B cell (primary cell): ENCODE data around the gene PTPN13. TPM values are rescaled to one million over a fixed set of nuclear protein-coding genes. Genes with fewer than 3 reads are reported as not detected.

Source experiments
- ATAC-seq: fragments of 200-7000 bp; cut with Tn5 transposase; one replicate; pipeline ENCODE4 v1.10.0; 2021; ENCODE audit warnings: low read depth, mild to moderate bottlenecking, moderate number of reproducible peaks, moderate library complexity
- CTCF ChIA-PET: fragments of 350-600 bp; sonication (Branson Sonifier 250); formaldehyde crosslinking; loops from one replicate; lab custom pipeline; 2021; ENCODE audit warnings: antibody characterized with exemption, inconsistent platforms; lab: Charles Lee
- POLR2A ChIA-PET: fragments of 350-600 bp; sonication (Branson Sonifier 250); formaldehyde crosslinking; loops from one replicate; lab custom pipeline; 2021; ENCODE audit warnings: antibody characterized with exemption; lab: Charles Lee
- DNase-seq: peaks from one replicate; pipeline ENCODE4 v3.0.0; 2013
- H2AFZ ChIP-seq: 2 replicates; pipeline ENCODE4 v1.6.1; 2012; ENCODE audit warnings: mild to moderate bottlenecking, low read depth, low read length; ENCODE audit not compliant: insufficient read depth, poor library complexity, severe bottlenecking
- H3K27ac ChIP-seq, 2 donors: 1 replicate in 1 of 2; 2 replicates in 1 of 2; pipeline ENCODE4 v1.5.1; 2012 to 2013; ENCODE audit warnings: low read length in 2 of 2, mild to moderate bottlenecking in 2 of 2, moderate library complexity in 1 of 2
- H3K27me3 ChIP-seq, 4 experiments: fragments of 200-600 bp in 1 of 4; sonication (generic) in 1 of 4; replicated peaks in 1 of 4; 1 replicate in 2 of 4; 2 replicates in 2 of 4; pipeline versions ENCODE4 v1.6.1 to v1.7.0; 2013 to 2016; ENCODE audit warnings: low read length in 3 of 4, mild to moderate bottlenecking in 2 of 4, mixed read lengths in 1 of 4, moderate library complexity in 1 of 4; ENCODE audit not compliant: insufficient read depth in 4 of 4, control insufficient read depth in 3 of 4; ENCODE audit errors: control extremely low read depth in 1 of 4
- H3K36me3 ChIP-seq, 2 experiments: replicated peaks in 1 of 2; 1 replicate in 1 of 2; 2 replicates in 1 of 2; pipeline versions ENCODE4 v1.6.1 to v1.7.1; 2013; ENCODE audit warnings: low read length in 1 of 2; ENCODE audit not compliant: insufficient read depth in 2 of 2, control insufficient read depth in 1 of 2; ENCODE audit errors: control extremely low read depth in 1 of 2, extremely low read depth in 1 of 2
- H3K4me1 ChIP-seq, 2 donors: fragments of 200-600 bp in 1 of 2; sonication (generic) in 1 of 2; 1 replicate in 1 of 2; 2 replicates in 1 of 2; pipeline versions ENCODE4 v1.5.1 to v1.6.1; 2013 to 2017; ENCODE audit warnings: low read length in 2 of 2; ENCODE audit not compliant: control insufficient read depth in 2 of 2, insufficient read depth in 2 of 2
- H3K4me2 ChIP-seq: replicated peaks from 2 replicates; pipeline ENCODE3; 2012; ENCODE audit warnings: mild to moderate bottlenecking, low read depth, low read length; ENCODE audit not compliant: poor library complexity, severe bottlenecking
- H3K4me3 ChIP-seq, 5 experiments: fragments of 200-600 bp in 1 of 5; sonication (generic) in 1 of 5; 1 replicate in 3 of 5; 2 replicates in 2 of 5; pipeline versions ENCODE4 v1.5.1 to v1.7.0; 2011 to 2016; ENCODE audit warnings: low read length in 4 of 5, mild to moderate bottlenecking in 4 of 5, low read depth in 2 of 5, control low read depth in 1 of 5, moderate library complexity in 1 of 5; ENCODE audit not compliant: insufficient read depth in 1 of 5; ENCODE audit errors: control extremely low read depth in 1 of 5, extremely low read depth in 1 of 5
- H3K79me2 ChIP-seq: fragments of 200-600 bp; sonication (generic); one replicate; pipeline ENCODE4 v1.6.0; 2016; ENCODE audit warnings: low read length; ENCODE audit not compliant: control insufficient read depth, insufficient read depth
- H3K9ac ChIP-seq: fragments of 200-600 bp; sonication (generic); 2 replicates; pipeline ENCODE4 v1.6.1; 2017; ENCODE audit warnings: mild to moderate bottlenecking, low read length, moderate library complexity
- H3K9me3 ChIP-seq, 3 donors: one replicate each; pipeline versions ENCODE4 v1.6.1 to v1.7.1; 2013; ENCODE audit warnings: low read length in 2 of 3; ENCODE audit not compliant: control insufficient read depth in 2 of 3, insufficient read depth in 1 of 3; ENCODE audit errors: control extremely low read depth in 1 of 3
- H4K20me1 ChIP-seq: 2 replicates; pipeline ENCODE4 v1.6.0; 2012; ENCODE audit warnings: mild to moderate bottlenecking, low read length; ENCODE audit not compliant: insufficient read depth, control insufficient read depth, poor library complexity, severe bottlenecking
- H3K27ac Mint-ChIP-seq: one replicate; pipeline ENCODE4 v1.8.0; 2021; ENCODE audit warnings: mixed read lengths
- H3K27me3 Mint-ChIP-seq: one replicate; pipeline ENCODE4 v1.8.0; 2021; ENCODE audit warnings: mixed read lengths
- H3K4me1 Mint-ChIP-seq: one replicate; pipeline ENCODE4 v1.8.0; 2021; ENCODE audit warnings: mixed read lengths
- H3K4me3 Mint-ChIP-seq: one replicate; pipeline ENCODE4 v1.8.0; 2021; ENCODE audit warnings: mixed read lengths
- H3K9me3 Mint-ChIP-seq: one replicate; pipeline ENCODE4 v1.8.0; 2022; ENCODE audit warnings: mixed read lengths; ENCODE audit not compliant: insufficient read depth
- CTCF ChIP-seq: fragments of 200-600 bp; IDR thresholded peaks from one replicate; pipeline ENCODE4 v1.8.0; 2022; ENCODE audit warnings: antibody characterized with exemption, mild to moderate bottlenecking
- EZH2 ChIP-seq: IDR thresholded peaks from 2 replicates; pipeline ENCODE4 v1.6.1; 2012; ENCODE audit warnings: borderline replicate concordance, low read depth, mild to moderate bottlenecking, moderate library complexity, low read length; ENCODE audit not compliant: insufficient read depth, poor library complexity, severe bottlenecking
- WGBS: methylation state at CpG from one replicate; pipeline ENCODE4 v1.1.5; 2013; ENCODE audit warnings: missing lambda C conversion rate; ENCODE audit not compliant: insufficient coverage; 5-methylcytosine and 5-hydroxymethylcytosine counted together
- intact Hi-C: fragments of 100-400 bp; cut with micrococcal nuclease; formaldehyde crosslinking; loops from one replicate; pipeline ENCODE4 v1.10.0; 2022
- polyA plus RNA-seq: library from polyadenylated mRNA; depleted of rRNA; stranded (reverse); fragments of >200 nt; gene quantifications from 2 replicates; pipeline ENCODE4 v1.2.3, GENCODE V29; 2012
- total RNA-seq, 2 donors: library from RNA; stranded (reverse); fragments of 120-200 nt in 1 of 2; gene quantifications; 1 replicate in 1 of 2; 2 replicates in 1 of 2; pipeline versions ENCODE4 v1.2.3 to v1.2.4, GENCODE V29; 2013 to 2022

The PTPN13 gene
- total and polyA plus RNA-seq, 2 donors (not counting 1 experiment from before 2014, with no cell fraction given) = 0.91 TPM; not detected in 1

DNA sequence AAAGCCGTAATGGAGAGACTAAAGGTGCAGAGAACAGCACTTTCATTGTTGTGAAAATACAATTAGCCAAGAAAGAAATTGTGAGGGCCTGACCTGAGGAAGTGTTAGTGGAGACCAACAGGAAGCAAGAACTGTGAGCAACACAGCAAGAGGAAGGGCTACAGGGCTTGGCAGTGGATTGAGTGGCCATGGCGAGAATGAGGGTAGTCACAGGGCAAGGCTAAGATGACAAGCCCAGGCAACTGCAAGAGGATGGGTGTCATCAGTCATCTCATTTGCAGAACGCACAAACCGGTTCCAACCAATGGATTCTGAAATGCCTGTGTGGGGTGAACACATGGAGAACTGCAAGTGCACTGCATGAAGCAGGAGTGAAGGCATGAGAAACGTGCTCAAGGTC is 251.5 kb downstream of the PTPN13 start:
- POLR2A ChIA-PET = no interaction called here
- H3K4me3 Mint-ChIP-seq = no peak overlapping the region
- H3K9me3 Mint-ChIP-seq = no peaks in the 10 kb centered on the region
- CTCF ChIA-PET = no interaction called here
- no peaks in the 10 kb centered on the region for H3K36me3 ChIP-seq
- no peak overlapping the region for H2AFZ ChIP-seq
- peaks cover 3% of the 10 kb centered on the region for H3K27me3 Mint-ChIP-seq
- no peak overlapping the region for H3K4me3 ChIP-seq
- H3K79me2 ChIP-seq = no peaks in the 10 kb centered on the region
- no peaks in the 10 kb centered on the region for H3K27me3 ChIP-seq
- H3K4me1 Mint-ChIP-seq = no peaks in the 10 kb centered on the region
- H3K27ac Mint-ChIP-seq = no peak overlapping the region
- H4K20me1 ChIP-seq = no peaks in the 10 kb centered on the region
- WGBS = over 99% methylated on average over 5 of the region's 5 CpGs
- intact Hi-C loops = no loop called here
- no peaks in the 10 kb centered on the region for H3K9me3 ChIP-seq
- no peak overlapping the region for H3K9ac ChIP-seq
- ATAC-seq (no peak), DNase-seq (no peak)
- no peak overlapping the region for H3K27ac ChIP-seq
- no peaks in the 10 kb centered on the region for H3K4me1 ChIP-seq
- TF ChIP-seq CTCF (no peak), EZH2 (no peak)
- H3K4me2 ChIP-seq = no peak overlapping the region

- Histone ChIP-seq H3K79me2 (no peaks in the 10 kb centered on the region), H3K9ac (no peak overlapping the region), H3K9me3 (no peaks in the 10 kb centered on the region), H4K20me1 (no peaks in the 10 kb centered on the region), H3K4me1 (no peaks in the 10 kb centered on the region), H3K27me3 (no peaks in the 10 kb centered on the region), H3K4me2 (no peak overlapping the region), H2AFZ (no peak overlapping the region), H3K27ac (no peak overlapping the region), H3K36me3 (no peaks in the 10 kb centered on the region), H3K4me3 (no peak overlapping the region)
- H3K4me1 Mint-ChIP-seq = no peaks in the 10 kb centered on the region
- H3K4me3 Mint-ChIP-seq = no peak overlapping the region
- ChIA-PET CTCF (no interaction called here), POLR2A (no interaction called here)
- ATAC-seq = no peak
- H3K27me3 Mint-ChIP-seq = peaks cover 3% of the 10 kb centered on the region
- no peak overlapping the region for H3K27ac Mint-ChIP-seq
- intact Hi-C loops = no loop called here
- no peaks in the 10 kb centered on the region for H3K9me3 Mint-ChIP-seq
- TF ChIP-seq CTCF (no peak), EZH2 (no peak)
- no peak for DNase-seq
Measured at GRCh38 chr4:86846921-86847320, 252.8 kb downstream of the PTPN13 start.
